B cell (primary cell): ENCODE measurements around the gene SETBP1.

Experiments
- CTCF ChIP-seq: fragments of 200-600 bp; IDR thresholded peaks from one replicate; pipeline ENCODE4 v1.8.0; 2022; ENCODE audit warnings: antibody characterized with exemption, mild to moderate bottlenecking
- EZH2 ChIP-seq: IDR thresholded peaks from 2 replicates; pipeline ENCODE4 v1.6.1; 2012; ENCODE audit warnings: borderline replicate concordance, low read depth, mild to moderate bottlenecking, moderate library complexity, low read length; ENCODE audit not compliant: insufficient read depth, poor library complexity, severe bottlenecking

GRCh38 chr18:44733754-44734465 lies 53.2 kb downstream of the SETBP1 start:
- no peak for TF ChIP-seq EZH2
- TF ChIP-seq CTCF = no peak
